Ishikawa (cell line): ENCODE results near the gene SGCD.

Source experiments
- CEBPB ChIP-seq: IDR thresholded peaks from 2 replicates; pipeline ENCODE4 v1.6.1; 2012
- CREB1 ChIP-seq: IDR thresholded peaks from 2 replicates; pipeline ENCODE4 v1.6.1; 2012; ENCODE audit warnings: low read depth
- EGR1 ChIP-seq: IDR thresholded peaks from 2 replicates; pipeline ENCODE4 v1.6.1; 2012
- EP300 ChIP-seq: IDR thresholded peaks from 2 replicates; pipeline ENCODE4 v1.6.1; 2012; ENCODE audit warnings: borderline replicate concordance
- FOXM1 ChIP-seq: IDR thresholded peaks from 2 replicates; pipeline ENCODE4 v1.6.1; 2012; ENCODE audit warnings: low read depth, borderline replicate concordance
- NFIC ChIP-seq: IDR thresholded peaks from 2 replicates; pipeline ENCODE4 v1.6.1; 2012
- RAD21 ChIP-seq: IDR thresholded peaks from 2 replicates; pipeline ENCODE4 v1.6.1; 2012; ENCODE audit warnings: low read depth
- TAF1 ChIP-seq: IDR thresholded peaks from 2 replicates; pipeline ENCODE4 v1.6.1; 2012; ENCODE audit warnings: low read depth, mild to moderate bottlenecking
- TCF12 ChIP-seq: IDR thresholded peaks from 2 replicates; pipeline ENCODE4 v1.6.1; 2012; ENCODE audit warnings: low read depth
- TEAD4 ChIP-seq: IDR thresholded peaks from 2 replicates; pipeline ENCODE4 v1.6.1; 2012
- YY1 ChIP-seq: IDR thresholded peaks from 2 replicates; pipeline ENCODE4 v1.6.1; 2012; ENCODE audit warnings: low read depth
- ZBTB7A ChIP-seq: IDR thresholded peaks from 2 replicates; pipeline ENCODE4 v1.6.1; 2012; ENCODE audit warnings: low read depth
- TF ChIP-seq, protein P1 (sequence below): IDR thresholded peaks from 2 replicates; pipeline ENCODE4 v1.6.1; 2012; ENCODE audit warnings: low read depth, mild to moderate bottlenecking
- TF ChIP-seq, protein P2 (sequence below): IDR thresholded peaks from 2 replicates; pipeline ENCODE4 v1.6.1; 2012
- TF ChIP-seq, protein P3 (sequence below): IDR thresholded peaks from 2 replicates; pipeline ENCODE4 v1.6.1; 2012

Gene SGCD

DNA sequence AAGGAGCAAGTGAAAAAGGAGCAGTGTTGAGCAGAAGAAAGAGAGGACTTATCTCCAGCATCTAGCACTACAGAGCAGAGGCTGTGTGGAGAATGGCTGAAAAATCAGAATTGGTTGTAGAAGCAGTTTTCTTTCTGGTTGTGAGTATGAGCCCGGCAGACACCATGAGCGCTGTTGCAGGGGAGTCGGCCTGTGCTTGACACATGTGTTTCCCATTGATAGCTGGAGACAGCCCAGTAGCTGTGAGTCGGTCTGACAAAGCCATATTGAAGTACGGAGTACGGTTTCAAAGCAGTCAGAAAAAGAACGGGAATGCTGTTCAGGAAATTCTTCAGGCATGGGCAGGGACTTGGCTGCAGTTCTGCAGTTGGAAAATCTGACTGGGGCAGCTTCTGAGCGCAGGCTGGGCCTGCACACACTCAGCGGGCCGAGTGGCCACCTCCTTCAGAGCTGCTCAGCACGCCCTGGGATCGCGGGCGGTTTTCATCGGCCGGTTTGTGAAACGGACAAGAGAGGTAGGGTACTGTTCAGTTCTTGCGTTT is at the start of gene SGCD:
TSS of gene SGCD (plus strand) at position 447 of the 542 bp plus-strand sequence.
- TF ChIP-seq FOXM1 (no peak), CEBPB (no peak), TAF1 (no peak), TCF12 (no peak), YY1 (no peak), EGR1 (no peak), NFIC (no peak), ZBTB7A (no peak), EP300 (no peak), RAD21 (no peak), CREB1 (no peak), TEAD4 (no peak)
- TF ChIP-seq, protein P1, sequence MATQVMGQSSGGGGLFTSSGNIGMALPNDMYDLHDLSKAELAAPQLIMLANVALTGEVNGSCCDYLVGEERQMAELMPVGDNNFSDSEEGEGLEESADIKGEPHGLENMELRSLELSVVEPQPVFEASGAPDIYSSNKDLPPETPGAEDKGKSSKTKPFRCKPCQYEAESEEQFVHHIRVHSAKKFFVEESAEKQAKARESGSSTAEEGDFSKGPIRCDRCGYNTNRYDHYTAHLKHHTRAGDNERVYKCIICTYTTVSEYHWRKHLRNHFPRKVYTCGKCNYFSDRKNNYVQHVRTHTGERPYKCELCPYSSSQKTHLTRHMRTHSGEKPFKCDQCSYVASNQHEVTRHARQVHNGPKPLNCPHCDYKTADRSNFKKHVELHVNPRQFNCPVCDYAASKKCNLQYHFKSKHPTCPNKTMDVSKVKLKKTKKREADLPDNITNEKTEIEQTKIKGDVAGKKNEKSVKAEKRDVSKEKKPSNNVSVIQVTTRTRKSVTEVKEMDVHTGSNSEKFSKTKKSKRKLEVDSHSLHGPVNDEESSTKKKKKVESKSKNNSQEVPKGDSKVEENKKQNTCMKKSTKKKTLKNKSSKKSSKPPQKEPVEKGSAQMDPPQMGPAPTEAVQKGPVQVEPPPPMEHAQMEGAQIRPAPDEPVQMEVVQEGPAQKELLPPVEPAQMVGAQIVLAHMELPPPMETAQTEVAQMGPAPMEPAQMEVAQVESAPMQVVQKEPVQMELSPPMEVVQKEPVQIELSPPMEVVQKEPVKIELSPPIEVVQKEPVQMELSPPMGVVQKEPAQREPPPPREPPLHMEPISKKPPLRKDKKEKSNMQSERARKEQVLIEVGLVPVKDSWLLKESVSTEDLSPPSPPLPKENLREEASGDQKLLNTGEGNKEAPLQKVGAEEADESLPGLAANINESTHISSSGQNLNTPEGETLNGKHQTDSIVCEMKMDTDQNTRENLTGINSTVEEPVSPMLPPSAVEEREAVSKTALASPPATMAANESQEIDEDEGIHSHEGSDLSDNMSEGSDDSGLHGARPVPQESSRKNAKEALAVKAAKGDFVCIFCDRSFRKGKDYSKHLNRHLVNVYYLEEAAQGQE: no peak
- TF ChIP-seq, protein P2, sequence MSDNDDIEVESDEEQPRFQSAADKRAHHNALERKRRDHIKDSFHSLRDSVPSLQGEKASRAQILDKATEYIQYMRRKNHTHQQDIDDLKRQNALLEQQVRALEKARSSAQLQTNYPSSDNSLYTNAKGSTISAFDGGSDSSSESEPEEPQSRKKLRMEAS: no peak
- TF ChIP-seq, protein P3, sequence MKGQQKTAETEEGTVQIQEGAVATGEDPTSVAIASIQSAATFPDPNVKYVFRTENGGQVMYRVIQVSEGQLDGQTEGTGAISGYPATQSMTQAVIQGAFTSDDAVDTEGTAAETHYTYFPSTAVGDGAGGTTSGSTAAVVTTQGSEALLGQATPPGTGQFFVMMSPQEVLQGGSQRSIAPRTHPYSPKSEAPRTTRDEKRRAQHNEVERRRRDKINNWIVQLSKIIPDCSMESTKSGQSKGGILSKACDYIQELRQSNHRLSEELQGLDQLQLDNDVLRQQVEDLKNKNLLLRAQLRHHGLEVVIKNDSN: no peak

DNA sequence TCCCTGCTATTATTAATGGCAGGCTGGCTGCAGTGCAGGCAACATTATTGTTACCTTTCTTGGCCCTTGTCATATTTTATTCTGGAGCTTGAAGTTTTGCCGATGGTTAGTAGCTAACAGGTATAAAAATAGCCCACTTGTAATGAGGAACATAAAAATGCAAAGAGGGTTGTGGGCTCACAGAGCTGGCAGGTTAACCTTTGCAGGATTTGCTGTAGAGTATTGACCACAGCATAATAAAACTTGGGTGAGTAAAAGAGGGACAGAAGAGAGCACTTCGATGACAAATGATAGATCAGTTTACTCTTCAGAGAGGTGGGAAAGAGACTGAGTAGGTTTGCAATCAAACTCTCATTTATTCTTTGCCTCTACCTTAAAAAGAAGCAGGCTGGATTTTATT is 49.7 kb upstream of the SGCD start:
- TF ChIP-seq EGR1 (no peak), TEAD4 (no peak)

DNA sequence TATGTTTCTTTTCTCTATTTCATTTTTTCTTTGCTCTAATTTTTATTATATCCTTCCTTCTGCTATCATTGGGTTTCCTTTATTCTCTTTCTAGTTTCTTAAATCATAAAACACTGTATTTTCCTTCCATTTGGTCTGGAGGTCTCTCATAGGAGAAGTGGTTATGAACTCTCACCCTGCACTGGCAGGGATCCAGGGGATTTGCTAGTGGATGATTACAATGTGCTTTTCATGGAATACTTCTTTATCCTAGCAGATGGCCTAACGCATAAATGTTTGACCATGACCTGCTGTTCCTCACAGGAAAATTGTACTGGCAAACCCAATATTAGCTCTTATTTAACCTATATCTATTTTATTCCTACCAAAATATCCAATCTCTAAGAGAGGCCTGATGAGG is 31.5 kb upstream of the SGCD start:
- TF ChIP-seq, protein P2: no peak
- no peak for TF ChIP-seq TEAD4
- TF ChIP-seq RAD21: no peak
- TF ChIP-seq FOXM1: no peak
- TF ChIP-seq, protein P3: no peak
- no peak for TF ChIP-seq ZBTB7A

DNA sequence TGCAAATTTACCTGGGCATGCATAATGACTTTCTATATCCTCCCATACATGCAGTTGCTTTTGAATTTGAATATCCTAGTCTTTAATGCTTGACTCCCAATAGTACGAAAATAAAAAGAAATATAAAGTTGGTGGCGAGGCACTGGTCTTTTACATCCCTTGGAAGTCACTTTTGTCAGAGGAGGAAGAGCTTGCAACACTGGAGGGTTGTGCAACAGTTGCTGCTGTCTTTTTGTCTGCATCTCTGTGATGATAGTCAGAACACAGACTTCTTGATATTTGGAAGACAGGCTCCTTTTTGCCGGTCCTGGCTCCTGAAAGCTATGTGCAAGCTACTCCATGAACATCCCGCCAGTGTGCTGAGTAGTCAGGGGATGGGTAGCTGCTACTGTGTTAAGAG is 16.8 kb upstream of the SGCD start:
- TF ChIP-seq, protein P1: no peak
- TF ChIP-seq FOXM1 (no peak), TEAD4 (no peak), TAF1 (no peak), ZBTB7A (no peak), RAD21 (no peak), YY1 (no peak)

DNA sequence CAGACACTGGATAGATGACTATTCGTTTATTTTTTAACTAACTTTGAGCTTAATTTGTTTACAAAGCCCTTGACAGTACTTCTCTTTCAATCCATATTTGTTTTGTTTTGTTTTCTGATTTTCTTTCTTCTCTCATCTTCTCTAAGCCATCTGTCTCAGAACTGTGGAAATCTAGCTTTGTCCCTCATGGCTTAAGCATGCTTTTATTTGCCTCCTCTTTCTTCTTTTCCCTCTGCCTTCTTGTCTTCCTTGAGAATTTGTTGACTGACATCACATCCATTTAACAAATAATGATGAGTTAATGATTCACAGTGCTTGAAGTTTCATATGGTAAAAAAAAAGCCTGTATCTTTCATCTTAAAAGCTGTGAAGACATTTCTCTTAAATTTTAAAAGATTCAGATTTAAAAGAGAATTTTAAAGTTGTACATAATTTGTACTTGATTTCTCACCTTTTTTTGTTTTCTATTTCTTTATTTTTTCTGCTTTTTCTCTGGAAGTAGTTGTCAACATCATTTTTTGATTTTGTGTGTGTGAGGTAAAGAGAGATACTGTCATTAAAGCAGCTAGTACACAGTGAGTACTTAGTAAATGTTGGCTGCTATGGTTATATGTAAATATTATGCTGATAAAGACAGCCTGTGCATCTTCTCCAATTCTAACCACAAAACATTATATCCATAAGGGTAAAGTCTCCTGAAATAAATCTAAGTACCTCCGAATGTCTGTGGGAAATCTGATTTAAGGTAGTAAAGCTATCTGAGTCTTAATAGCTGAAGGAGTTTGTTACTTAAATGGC is 13.9 kb upstream of the SGCD start:
- TF ChIP-seq EGR1 (no peak), TAF1 (no peak), FOXM1 (no peak)

DNA sequence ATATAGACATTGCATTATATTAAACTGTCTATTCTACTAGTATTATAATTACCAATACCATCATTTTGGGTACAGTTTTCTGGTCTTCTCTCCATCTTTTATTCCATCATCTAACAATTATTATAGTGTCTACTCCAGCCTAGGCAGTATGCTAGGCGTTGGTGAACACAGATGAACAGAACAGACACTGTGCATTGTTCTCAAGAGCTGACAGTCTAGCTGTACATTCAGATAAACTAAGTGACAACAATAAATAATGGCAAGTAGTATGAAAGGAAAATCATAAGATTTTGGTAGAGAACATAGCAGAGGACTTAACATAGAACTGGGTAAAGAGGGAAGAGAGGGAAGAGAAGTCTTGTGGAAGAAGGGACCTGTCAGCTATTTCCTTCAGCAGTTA is 12.5 kb upstream of the SGCD start:
- no peak for TF ChIP-seq TAF1
- TF ChIP-seq, protein P3: no peak
- TF ChIP-seq RAD21: no peak
- no peak for TF ChIP-seq EGR1
- TF ChIP-seq, protein P2: no peak
- no peak for TF ChIP-seq TEAD4
- TF ChIP-seq NFIC: no peak
